Measurements from ENCODE around the gene TP53BP1. TPM values are rescaled to one million over a fixed set of nuclear protein-coding genes. Genes with fewer than 3 reads are reported as not detected.

Gene TP53BP1
- total RNA-seq, 1 donor from 2014 or later: 41.0 TPM

DNA sequence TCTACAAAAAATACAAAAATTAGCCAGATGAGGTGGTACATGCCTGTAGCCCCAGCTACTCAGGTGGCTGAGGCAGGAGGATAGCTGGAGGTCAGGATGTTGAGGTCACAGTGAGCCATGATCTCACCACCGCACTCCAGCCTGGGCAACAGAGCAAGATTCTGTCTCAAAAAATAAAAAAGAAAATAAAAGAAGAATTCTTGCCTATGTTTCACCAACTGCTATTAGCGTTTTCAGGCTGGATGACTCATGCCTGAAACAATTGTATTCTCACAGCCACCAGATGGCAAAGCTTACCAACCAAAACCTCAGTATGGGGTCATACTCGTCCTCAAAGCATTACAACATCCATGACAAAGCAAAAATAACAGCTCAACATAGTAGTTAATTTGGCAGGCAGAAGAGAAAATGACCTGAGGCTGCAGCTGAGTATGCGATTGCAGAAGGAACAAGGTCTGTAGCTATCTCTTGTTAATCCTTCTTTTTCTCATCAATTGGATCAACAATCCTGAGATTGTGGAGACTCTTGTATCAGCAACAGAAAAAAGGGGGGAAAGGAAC lies 52.2 kb downstream of the TP53BP1 start:
- Histone ChIP-seq H3K27ac (no peak overlapping the region), H3K4me3 (no peak overlapping the region), H3K4me1 (peaks cover 7% of the 10 kb centered on the region), H3K27me3 (ENCODE audit: low read depth) (no peaks in the 10 kb centered on the region), H3K36me3 (peaks cover 47% of the 10 kb centered on the region), H3K9me3 (no peaks in the 10 kb centered on the region)
- DNase-seq (no peak), ATAC-seq (peak; percentile 88 to 91)
- intact Hi-C loops (cut with DNase I): no loop called here
- TF ChIP-seq, protein P1, sequence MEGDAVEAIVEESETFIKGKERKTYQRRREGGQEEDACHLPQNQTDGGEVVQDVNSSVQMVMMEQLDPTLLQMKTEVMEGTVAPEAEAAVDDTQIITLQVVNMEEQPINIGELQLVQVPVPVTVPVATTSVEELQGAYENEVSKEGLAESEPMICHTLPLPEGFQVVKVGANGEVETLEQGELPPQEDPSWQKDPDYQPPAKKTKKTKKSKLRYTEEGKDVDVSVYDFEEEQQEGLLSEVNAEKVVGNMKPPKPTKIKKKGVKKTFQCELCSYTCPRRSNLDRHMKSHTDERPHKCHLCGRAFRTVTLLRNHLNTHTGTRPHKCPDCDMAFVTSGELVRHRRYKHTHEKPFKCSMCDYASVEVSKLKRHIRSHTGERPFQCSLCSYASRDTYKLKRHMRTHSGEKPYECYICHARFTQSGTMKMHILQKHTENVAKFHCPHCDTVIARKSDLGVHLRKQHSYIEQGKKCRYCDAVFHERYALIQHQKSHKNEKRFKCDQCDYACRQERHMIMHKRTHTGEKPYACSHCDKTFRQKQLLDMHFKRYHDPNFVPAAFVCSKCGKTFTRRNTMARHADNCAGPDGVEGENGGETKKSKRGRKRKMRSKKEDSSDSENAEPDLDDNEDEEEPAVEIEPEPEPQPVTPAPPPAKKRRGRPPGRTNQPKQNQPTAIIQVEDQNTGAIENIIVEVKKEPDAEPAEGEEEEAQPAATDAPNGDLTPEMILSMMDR (IDR thresholded peaks at IDR 0.05): peak; percentile 35

DNA sequence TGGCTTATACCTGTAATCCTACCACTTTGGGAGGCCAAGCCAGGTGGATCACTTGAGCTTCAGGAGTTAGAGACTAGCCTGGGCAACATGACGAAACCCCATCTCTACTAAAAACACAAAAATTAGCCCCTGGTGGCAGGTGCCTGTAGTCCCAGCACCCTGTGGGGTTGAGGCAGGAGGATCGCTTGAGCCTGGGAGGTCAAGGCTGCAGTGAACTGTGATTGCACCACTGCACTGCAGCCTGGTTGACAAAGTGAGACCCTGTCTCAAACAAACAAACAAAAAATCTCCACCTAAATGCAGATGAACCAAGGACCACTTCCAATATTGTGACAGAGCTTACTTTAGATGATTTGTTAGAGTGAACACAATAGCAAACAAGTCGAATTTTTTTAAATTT lies 53.7 kb downstream of the TP53BP1 start:
- intact Hi-C loops (cut with DNase I): no loop called here
- H3K27me3 ChIP-seq (ENCODE audit: low read depth): no peaks in the 10 kb centered on the region
- peaks cover 7% of the 10 kb centered on the region for H3K4me1 ChIP-seq
- no peaks in the 10 kb centered on the region for H3K9me3 ChIP-seq
- ATAC-seq (no peak), DNase-seq (no peak)
- peaks cover 47% of the 10 kb centered on the region for H3K36me3 ChIP-seq
- no peak overlapping the region for H3K27ac ChIP-seq
- TF ChIP-seq, protein P1 (IDR thresholded peaks at IDR 0.05): no peak
- H3K4me3 ChIP-seq: no peak overlapping the region

DNA sequence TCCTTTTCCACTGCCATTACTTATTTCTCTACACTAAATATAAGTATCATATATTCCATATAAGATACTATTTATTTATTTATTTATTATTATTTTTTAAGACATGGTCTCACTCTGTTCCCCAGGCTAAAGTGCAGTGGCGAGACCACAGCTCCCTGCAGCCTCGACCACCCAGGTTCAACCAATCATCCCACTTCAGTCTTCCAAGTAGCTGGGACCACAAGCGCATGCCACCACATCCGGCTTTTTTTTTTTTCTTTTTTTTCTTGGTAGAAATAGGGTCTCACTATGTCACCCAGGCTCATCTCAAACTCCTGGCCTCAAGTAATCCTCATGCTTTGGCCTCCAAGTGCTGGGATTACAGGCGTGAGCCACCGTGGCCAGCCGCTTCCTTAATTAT lies 56.6 kb downstream of the TP53BP1 start:
- DNase-seq (no peak), ATAC-seq (no peak)
- intact Hi-C loops (cut with DNase I): no loop called here
- Histone ChIP-seq H3K27me3 (ENCODE audit: low read depth) (no peaks in the 10 kb centered on the region), H3K4me3 (no peak overlapping the region), H3K4me1 (peaks cover 7% of the 10 kb centered on the region), H3K27ac (no peak overlapping the region), H3K36me3 (peaks cover 65% of the 10 kb centered on the region), H3K9me3 (no peaks in the 10 kb centered on the region)
- TF ChIP-seq, protein P1 (IDR thresholded peaks at IDR 0.05): no peak

DNA sequence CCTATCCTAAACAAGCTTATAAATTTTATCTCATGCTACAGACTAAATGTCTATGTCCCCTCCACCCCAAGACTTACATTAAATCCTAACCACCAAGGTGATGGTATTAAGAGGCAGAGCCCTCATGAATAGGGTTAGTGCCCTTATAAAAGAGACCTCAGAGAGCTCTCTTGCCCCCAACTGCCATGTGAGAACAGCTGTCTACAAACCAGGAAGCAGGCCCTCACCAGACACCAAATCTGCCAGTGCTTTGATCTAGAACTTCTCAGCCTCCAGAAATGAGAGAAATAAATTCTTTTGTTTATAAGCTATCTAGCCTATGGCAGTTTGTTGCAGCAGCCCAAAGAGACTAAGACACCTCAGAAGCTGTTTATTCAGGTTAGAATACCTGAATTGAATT lies 58.5 kb downstream of the TP53BP1 start:
- Histone ChIP-seq H3K36me3 (peaks cover 84% of the 10 kb centered on the region), H3K27me3 (ENCODE audit: low read depth) (no peaks in the 10 kb centered on the region), H3K9me3 (no peaks in the 10 kb centered on the region), H3K27ac (no peak overlapping the region), H3K4me3 (no peak overlapping the region), H3K4me1 (no peaks in the 10 kb centered on the region)
- no peak for DNase-seq
- no peak for ATAC-seq
- intact Hi-C loops (cut with DNase I): no loop called here
- TF ChIP-seq, protein P1 (IDR thresholded peaks at IDR 0.05): no peak

DNA sequence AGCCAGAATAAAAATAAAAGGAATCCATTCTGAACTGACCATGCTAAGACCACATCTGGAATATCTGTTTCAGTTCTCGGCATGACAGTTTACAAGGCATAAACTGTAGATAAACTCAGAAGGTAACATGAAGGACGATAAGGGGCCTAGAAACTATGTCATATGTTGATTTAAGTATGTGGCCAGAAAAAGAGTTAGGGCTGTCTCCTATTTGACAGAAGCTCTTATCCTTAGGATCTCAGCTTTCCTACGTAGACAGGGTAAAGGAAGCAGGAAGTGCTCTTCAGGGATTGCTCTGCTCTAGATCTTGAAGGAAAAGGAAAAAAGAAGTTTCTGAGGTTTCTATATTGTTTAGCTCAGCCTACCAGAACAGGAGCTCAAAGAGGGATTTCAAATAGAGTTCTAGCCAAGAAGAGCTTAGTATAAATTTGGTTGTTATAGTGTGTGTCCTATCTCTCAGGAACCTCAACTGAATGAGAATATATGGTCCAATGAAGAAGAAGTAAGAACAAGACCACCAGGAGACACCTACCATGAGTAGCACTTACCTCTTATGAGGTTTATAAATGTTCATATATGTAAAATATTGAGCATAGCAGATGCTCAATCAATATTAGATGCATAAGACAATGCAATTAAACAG lies 59.2 kb downstream of the TP53BP1 start:
- H3K9me3 ChIP-seq: no peaks in the 10 kb centered on the region
- DNase-seq (no peak), ATAC-seq (no peak)
- H3K4me1 ChIP-seq: no peaks in the 10 kb centered on the region
- no peak overlapping the region for H3K27ac ChIP-seq
- H3K27me3 ChIP-seq (ENCODE audit: low read depth): no peaks in the 10 kb centered on the region
- peaks cover 84% of the 10 kb centered on the region for H3K36me3 ChIP-seq
- H3K4me3 ChIP-seq: no peak overlapping the region
- TF ChIP-seq, protein P1 (IDR thresholded peaks at IDR 0.05): no peak
- intact Hi-C loops (cut with DNase I): no loop called here
